Fibroblast of pulmonary artery (primary cell): ENCODE results near the gene TACSTD2.
"Not testable (repeated sequence)": the region's sequence is repeated elsewhere in the genome, so short reads cannot be mapped to it uniquely, and the experiment has no call there.

Experiments used
- DNase-seq: peaks from one replicate; pipeline ENCODE4 v3.0.0-alpha.2; 2010; ENCODE audit warnings: low read depth
- H3K4me3 ChIP-seq: replicated peaks from 2 replicates; pipeline ENCODE4 v1.5.1; 2011; ENCODE audit warnings: low read depth, mild to moderate bottlenecking, control low read depth, low read length, moderate library complexity
- CTCF ChIP-seq: IDR thresholded peaks from 2 replicates; pipeline ENCODE4 v1.5.1; 2011; ENCODE audit warnings: mild to moderate bottlenecking, control low read depth, low read length, inconsistent platforms; ENCODE audit errors: missing control alignments

TACSTD2 gene

GRCh38 chr1:58620259-58620658 is 43.2 kb upstream of the TACSTD2 start:
- no peak overlapping the region for H3K4me3 ChIP-seq

GRCh38 chr1:58619286-58620054 is 42.4 kb upstream of the TACSTD2 start:
- H3K4me3 ChIP-seq = no peak overlapping the region
- no peak for TF ChIP-seq CTCF
- no peak for DNase-seq

More at GRCh38 chr1:58620259-58620658, 43.2 kb upstream of the TACSTD2 start:
- DNase-seq = no peak
- no peak for TF ChIP-seq CTCF

GRCh38 chr1:58618303-58618702 is 41.3 kb upstream of the TACSTD2 start:
- peak; percentile 74 for DNase-seq
- no peak overlapping the region for H3K4me3 ChIP-seq
- TF ChIP-seq CTCF = no peak

- no peak overlapping the region for H3K4me3 ChIP-seq
- DNase-seq = no peak
- no peak for TF ChIP-seq CTCF
Observed at GRCh38 chr1:58611861-58612385, 34.9 kb upstream of the TACSTD2 start.

- TF ChIP-seq CTCF = no peak
- no peak for DNase-seq
- no peak overlapping the region for H3K4me3 ChIP-seq
Observed at GRCh38 chr1:58608945-58609344, 31.9 kb upstream of the TACSTD2 start.

- no peak for TF ChIP-seq CTCF
- DNase-seq = no peak
- H3K4me3 ChIP-seq = no peak overlapping the region
Observed at GRCh38 chr1:58608297-58608696, 31.2 kb upstream of the TACSTD2 start.

GRCh38 chr1:58607391-58607790 is 30.3 kb upstream of the TACSTD2 start:
- TF ChIP-seq CTCF = no peak
- no peak for DNase-seq
- no peak overlapping the region for H3K4me3 ChIP-seq

- H3K4me3 ChIP-seq, DNase-seq: not testable (repeated sequence)
Observed at GRCh38 chr1:58601921-58602320, 24.9 kb upstream of the TACSTD2 start.
